HFF-Myc (cell line): ENCODE results near the gene SMYD3.
"Not testable (repeated sequence)": the region's sequence is repeated elsewhere in the genome, so short reads cannot be mapped to it uniquely, and the experiment has no call there.

ENCODE experiments used
- DNase-seq: peaks from one replicate; pipeline ENCODE4 v3.0.0-alpha.2; 2011; ENCODE audit warnings: low read depth; ENCODE audit errors: extremely low read depth
- H3K4me3 ChIP-seq: replicated peaks from 2 replicates; pipeline ENCODE4 v1.5.1; 2011; ENCODE audit warnings: low read depth, mild to moderate bottlenecking, control low read depth, low read length
- CTCF ChIP-seq: IDR thresholded peaks from 2 replicates; pipeline ENCODE4 v1.5.1; 2012; ENCODE audit warnings: mild to moderate bottlenecking, low read depth, low read length, control low read depth; ENCODE audit errors: missing control alignments

Gene SMYD3

GRCh38 chr1:245957427-245957826 is 549.7 kb downstream of the SMYD3 start:
- no peak for TF ChIP-seq CTCF
- no peak overlapping the region for H3K4me3 ChIP-seq
- no peak for DNase-seq

GRCh38 chr1:245956225-245956624 is 550.9 kb downstream of the SMYD3 start:
- no peak for TF ChIP-seq CTCF
- no peak for DNase-seq
- H3K4me3 ChIP-seq: no peak overlapping the region

GRCh38 chr1:245953876-245954660 is 553.0 kb downstream of the SMYD3 start:
- no peak for DNase-seq
- no peak overlapping the region; the same call in 1 of the 2 replicates for H3K4me3 ChIP-seq
- no peak for TF ChIP-seq CTCF

- no peak for DNase-seq
- no peak overlapping the region for H3K4me3 ChIP-seq
- TF ChIP-seq CTCF: no peak
Observed at GRCh38 chr1:245952383-245953026, 554.6 kb downstream of the SMYD3 start.

GRCh38 chr1:245948786-245949185 is 558.3 kb downstream of the SMYD3 start:
- no peak for DNase-seq
- TF ChIP-seq CTCF: no peak
- no peak overlapping the region for H3K4me3 ChIP-seq

GRCh38 chr1:245946905-245947304 is 560.2 kb downstream of the SMYD3 start:
- DNase-seq: no peak
- no peak overlapping the region for H3K4me3 ChIP-seq
- TF ChIP-seq CTCF: no peak

GRCh38 chr1:245945136-245945535 is 561.9 kb downstream of the SMYD3 start:
- not testable (repeated sequence) for H3K4me3 ChIP-seq, DNase-seq
